ENCODE data around the gene MYO18A. TPM values are rescaled to one million over a fixed set of nuclear protein-coding genes. Genes with fewer than 3 reads are reported as not detected.

MYO18A gene
- total RNA-seq, 4 donors from 2014 or later, result 71.6 to 125 (median 104) TPM

GRCh38 chr17:29145289-29146073 lies 34.7 kb downstream of the MYO18A start:
- WGBS, 2 donors, result 40 to 41% methylated on average over 12 of the region's 12 CpGs
- Histone ChIP-seq H3K4me1 (peaks cover 0 to 77% (median 33%) of the 10 kb centered on the region in 4 donors), H3K4me3 (no peak overlapping the region), H3K36me3 (no peaks in the 10 kb centered on the region), H3K27ac (peak overlapping the region in 3 of 4 donors; percentile 31 to 73 (median 57)), H3K9me3 (no peaks in the 10 kb centered on the region), H3K27me3 (no peaks in the 10 kb centered on the region)
- peak in 1 of 2 donors; percentile 49 for DNase-seq (ENCODE audit: low spot score in 2 of 2)
- peak; percentile 65 to 79 (median 70) for TF ChIP-seq CTCF (IDR thresholded peaks at IDR 0.05)
- TF ChIP-seq EP300 (IDR thresholded peaks at IDR 0.05), result no peak

- Histone ChIP-seq H3K9me3 (no peaks in the 10 kb centered on the region), H3K4me1 (peaks cover 0 to 77% (median 31%) of the 10 kb centered on the region in 4 donors), H3K4me3 (no peak overlapping the region), H3K27ac (peak overlapping the region in 1 of 4 donors; percentile 39), H3K27me3 (no peaks in the 10 kb centered on the region), H3K36me3 (no peaks in the 10 kb centered on the region)
- WGBS, 2 donors, result 51 to 55% methylated on average over 2 of the region's 2 CpGs
- no peak for TF ChIP-seq EP300 (IDR thresholded peaks at IDR 0.05)
- TF ChIP-seq CTCF (IDR thresholded peaks at IDR 0.05), result peak in 4 of 5 experiments; percentile 26 to 35 (median 27)
- TF ChIP-seq POLR2A (IDR thresholded peaks at IDR 0.05), result no peak
- DNase-seq (ENCODE audit: low spot score in 2 of 2), result no peak
Observed at GRCh38 chr17:29143894-29144293, 36.3 kb downstream of the MYO18A start.

GRCh38 chr17:29141514-29141876 lies 38.7 kb downstream of the MYO18A start:
- peak overlapping the region in 1 of 4 donors; percentile 53 for H3K4me3 ChIP-seq
- H3K27ac ChIP-seq, result peak overlapping the region; percentile 72 to 88 (median 80)
- H3K4me1 ChIP-seq, result peaks cover 0 to 79% (median 37%) of the 10 kb centered on the region in 4 donors

GRCh38 chr17:29140631-29141513 lies 39.3 kb downstream of the MYO18A start:
- Histone ChIP-seq H3K27me3 (no peaks in the 10 kb centered on the region), H3K27ac (peak overlapping the region; percentile 72 to 88 (median 80)), H3K36me3 (peaks cover 0 to 4% (median 0%) of the 10 kb centered on the region in 3 donors), H3K4me3 (peak overlapping the region; percentile 25 to 53 (median 36)), H3K4me1 (peaks cover 0 to 74% (median 37%) of the 10 kb centered on the region in 4 donors), H3K9me3 (no peaks in the 10 kb centered on the region)
- DNase-seq (ENCODE audit: low spot score in 2 of 2), result no peak
- 12 to 13% methylated on average over 15 of the region's 15 CpGs for WGBS, 2 donors
- TF ChIP-seq POLR2A (IDR thresholded peaks at IDR 0.05), result no peak
- no peak for TF ChIP-seq CTCF (IDR thresholded peaks at IDR 0.05)
- TF ChIP-seq EP300 (IDR thresholded peaks at IDR 0.05), result no peak

More at GRCh38 chr17:29141514-29141876, 38.7 kb downstream of the MYO18A start:
- 50 to 62% methylated on average over 4 of the region's 4 CpGs for WGBS, 2 donors
- DNase-seq (ENCODE audit: low spot score in 2 of 2), result no peak
- peaks cover 0 to 4% (median 0%) of the 10 kb centered on the region in 3 donors for H3K36me3 ChIP-seq
- H3K27me3 ChIP-seq, result no peaks in the 10 kb centered on the region
- H3K9me3 ChIP-seq, result no peaks in the 10 kb centered on the region
- TF ChIP-seq POLR2A (IDR thresholded peaks at IDR 0.05) (no peak), CTCF (IDR thresholded peaks at IDR 0.05) (no peak), EP300 (IDR thresholded peaks at IDR 0.05) (no peak)

All from tibial nerve (tissue), 4 donors.